ELR (cell line): Measurements from ENCODE around the gene SEMA7A.
A peak's percentile ranks its signal among the peaks of the same experiment; 100 is the strongest.
"Not testable (repeated sequence)": the region's sequence is repeated elsewhere in the genome, so short reads cannot be mapped to it uniquely, and the experiment has no call there.

Experiments
- DNase-seq: peaks from one replicate; pipeline ENCODE4 v3.0.0-alpha.2; 2015; ENCODE audit warnings: low read depth

SEMA7A gene

DNA sequence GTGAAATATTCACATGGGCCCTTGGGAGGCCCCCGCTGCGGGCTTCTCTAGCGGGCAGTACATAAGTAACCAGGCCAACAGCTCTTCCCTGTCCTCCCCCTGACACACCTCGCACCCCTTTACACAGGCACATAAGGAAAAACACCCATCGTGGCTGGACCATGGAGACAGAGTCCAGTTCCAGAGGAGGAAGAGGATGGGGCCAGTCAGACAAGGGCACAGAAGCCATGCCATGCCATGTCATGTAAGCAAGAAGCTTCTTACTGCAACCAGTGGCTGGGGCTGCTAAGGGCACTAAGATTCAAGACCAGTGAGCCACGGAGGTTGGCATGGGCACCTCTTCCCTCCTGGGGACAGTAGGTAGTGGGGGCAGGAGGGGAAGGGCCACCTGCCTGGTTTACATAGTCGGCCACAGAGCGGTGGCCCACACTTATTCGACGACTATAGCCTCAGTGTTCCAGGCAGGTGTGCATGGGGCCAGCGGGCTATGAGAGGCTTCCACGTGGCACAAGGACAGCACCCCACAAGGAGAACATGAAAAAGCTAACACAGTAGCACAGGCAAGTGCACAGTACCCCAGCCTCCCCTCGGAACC is 60.6 kb downstream of the SEMA7A start:
- DNase-seq = no peak

GRCh38 chr15:74370471-74370870 is 63.3 kb downstream of the SEMA7A start:
- DNase-seq = no peak

DNA sequence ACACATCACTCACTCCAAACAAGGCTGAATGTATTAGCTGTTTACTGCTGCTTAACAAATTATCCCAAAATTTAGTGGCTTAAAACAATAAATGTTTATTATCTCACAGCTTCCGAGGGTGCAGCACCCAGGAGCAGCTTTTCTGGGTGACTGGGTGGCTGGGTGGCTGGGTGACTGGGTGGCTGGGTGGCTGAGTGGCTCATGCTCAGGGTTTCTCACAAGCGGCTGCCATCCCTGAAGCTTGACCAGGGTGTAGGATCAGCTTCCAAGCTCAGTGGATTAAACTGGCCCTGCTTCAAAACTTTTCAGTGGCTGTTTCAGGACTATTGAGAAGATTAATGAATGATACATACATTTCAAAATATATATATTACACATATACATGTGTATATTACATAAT is 64.0 kb downstream of the SEMA7A start:
- no peak for DNase-seq

- no peak for DNase-seq
These were observed 64.5 kb downstream of the SEMA7A start for GRCh38 chr15:74369084-74369745.

- no peak for DNase-seq
These were observed 65.6 kb downstream of the SEMA7A start for GRCh38 chr15:74368121-74368520.

DNA sequence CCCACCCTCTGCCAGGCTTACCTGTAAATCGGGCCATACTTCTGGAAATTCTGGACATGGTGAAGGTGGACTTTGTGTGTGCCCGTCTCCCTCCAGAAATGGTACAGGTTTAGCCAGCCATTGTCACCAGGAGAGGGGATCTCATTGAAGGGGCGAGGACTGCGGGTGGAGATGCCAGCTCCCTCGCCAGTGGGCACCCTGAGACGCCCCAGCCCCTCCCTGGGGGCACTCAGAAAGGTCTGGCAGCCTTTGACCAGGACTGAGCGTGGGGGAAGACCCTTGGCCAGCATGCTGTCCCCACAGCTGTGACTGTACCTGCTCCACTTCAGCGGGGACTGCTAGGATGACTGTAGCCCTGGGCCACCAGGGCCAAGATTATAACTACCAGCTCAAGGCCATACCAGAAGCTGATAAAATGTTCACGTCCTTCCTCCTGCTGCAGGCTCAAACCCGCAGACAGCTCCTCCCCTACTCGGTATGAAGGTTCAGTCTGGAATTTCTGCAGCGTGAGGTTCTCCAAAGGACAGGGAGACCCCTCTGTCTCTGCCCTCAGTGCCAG is 66.4 kb downstream of the SEMA7A start, which contains the start of gene CYP11A1:
Gene CYP11A1, minus strand, starts transcription at position 351 of the 559 bp plus-strand sequence. Its CDS starts 61 bp downstream, at position 290.
- no peak for DNase-seq

DNA sequence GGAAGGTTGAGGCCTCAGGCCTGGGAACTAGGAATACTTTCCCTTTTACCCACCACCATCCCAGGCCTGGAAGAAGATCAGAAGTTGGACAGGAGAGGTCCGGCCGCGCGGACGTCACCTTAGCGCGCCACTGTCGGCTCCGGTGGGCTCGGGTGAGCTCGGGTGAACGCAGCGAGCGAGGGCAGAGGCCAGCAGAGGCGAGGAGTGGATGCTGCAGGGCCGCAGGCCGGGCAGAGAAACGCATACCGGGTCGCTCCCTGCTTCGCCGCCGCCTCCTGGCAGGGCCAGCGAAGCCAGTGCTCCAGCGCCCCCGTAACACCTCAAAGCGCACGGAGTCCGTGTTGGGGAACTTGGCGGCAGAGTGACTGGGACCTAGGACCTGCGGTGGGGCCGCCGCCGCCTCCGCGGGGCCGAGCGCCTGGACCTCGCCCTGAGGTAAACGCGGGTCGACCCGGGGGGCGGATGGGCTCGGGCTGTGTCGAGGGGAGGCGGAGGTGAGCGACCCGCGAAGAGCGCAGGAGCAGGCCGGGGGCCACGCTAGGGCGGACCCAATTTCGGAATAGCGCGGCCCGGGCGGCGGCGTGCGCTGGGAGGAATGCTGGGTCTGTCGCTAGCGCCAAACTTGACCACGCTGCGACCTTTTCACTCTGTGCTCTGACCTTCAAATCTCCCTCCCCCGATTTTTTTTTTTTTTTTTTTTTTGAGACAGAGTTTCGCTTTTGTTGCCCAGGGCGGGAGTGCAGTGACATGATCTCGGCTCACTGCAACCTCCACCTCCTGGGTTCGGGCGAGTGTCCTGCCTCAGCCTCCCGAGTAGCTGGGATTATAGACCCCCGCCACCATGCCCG is 67.9 kb downstream of the SEMA7A start:
- peak; percentile 69 for DNase-seq

DNA sequence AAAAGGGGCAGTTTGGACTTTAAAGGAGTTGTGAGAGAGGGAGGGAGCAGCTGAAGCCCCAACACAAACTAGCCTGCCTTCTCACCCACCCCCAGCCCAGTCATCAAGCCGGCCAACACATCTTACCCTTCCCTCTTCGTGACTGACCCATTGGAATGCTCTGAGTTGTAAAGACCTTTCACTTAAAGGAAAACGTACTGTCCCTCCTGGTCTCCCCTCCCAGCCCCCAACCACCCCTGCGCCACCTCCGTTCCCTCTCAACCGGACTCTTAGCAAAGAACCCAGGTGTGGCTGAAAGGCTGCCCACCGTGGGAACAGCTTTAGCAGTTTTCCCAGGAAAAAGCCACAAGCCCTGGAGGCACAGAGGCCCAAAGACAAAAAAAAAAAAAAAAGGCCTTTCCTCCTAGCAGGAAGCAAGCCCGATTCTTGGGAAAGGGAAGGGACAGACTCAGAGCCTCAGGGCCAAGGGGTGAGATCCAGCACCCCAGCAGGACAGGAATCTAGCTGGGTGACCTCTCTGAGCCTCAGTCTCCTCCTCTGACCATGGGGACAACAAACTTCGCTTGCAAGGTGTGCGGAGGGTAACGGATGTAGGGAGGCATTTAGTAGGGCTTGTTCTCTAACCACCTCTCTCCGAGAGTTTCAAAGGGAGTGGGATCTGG is 68.7 kb downstream of the SEMA7A start:
- DNase-seq = peak; percentile 58

- DNase-seq = no peak
These were observed 71.3 kb downstream of the SEMA7A start for GRCh38 chr15:74362482-74362881.

DNA sequence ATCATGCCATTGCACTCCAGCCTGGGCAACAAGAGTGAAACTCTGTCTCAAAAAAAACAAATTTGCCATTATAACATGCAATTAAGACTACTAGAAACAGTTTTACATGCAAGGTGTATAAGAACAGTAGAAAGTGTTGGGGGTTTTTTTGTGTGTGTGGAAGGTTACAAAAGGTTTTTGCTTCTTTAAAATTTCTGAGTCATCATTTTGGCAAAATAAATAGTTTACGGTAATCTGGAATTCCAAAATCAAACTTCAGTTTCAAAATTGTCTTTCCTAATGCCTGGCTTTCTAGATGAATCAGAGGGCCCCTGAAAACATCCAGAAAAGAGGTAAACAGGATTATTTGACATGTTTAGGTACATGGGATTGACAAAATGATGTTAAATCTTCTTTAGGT is 72.9 kb downstream of the SEMA7A start:
- DNase-seq = not testable (repeated sequence)

GRCh38 chr15:74359376-74359775 is 74.4 kb downstream of the SEMA7A start:
- not testable (repeated sequence) for DNase-seq
